CD4-positive, alpha-beta T cell treated with Interleukin-17A for 1 hour (primary cell): ENCODE results near the gene PINLYP.
"Not testable (repeated sequence)": the region's sequence is repeated elsewhere in the genome, so short reads cannot be mapped to it uniquely, and the experiment has no call there.

ENCODE experiments used
- DNase-seq: peaks from one replicate; pipeline ENCODE4 v3.0.0-alpha.2; 2020

Gene PINLYP

DNA sequence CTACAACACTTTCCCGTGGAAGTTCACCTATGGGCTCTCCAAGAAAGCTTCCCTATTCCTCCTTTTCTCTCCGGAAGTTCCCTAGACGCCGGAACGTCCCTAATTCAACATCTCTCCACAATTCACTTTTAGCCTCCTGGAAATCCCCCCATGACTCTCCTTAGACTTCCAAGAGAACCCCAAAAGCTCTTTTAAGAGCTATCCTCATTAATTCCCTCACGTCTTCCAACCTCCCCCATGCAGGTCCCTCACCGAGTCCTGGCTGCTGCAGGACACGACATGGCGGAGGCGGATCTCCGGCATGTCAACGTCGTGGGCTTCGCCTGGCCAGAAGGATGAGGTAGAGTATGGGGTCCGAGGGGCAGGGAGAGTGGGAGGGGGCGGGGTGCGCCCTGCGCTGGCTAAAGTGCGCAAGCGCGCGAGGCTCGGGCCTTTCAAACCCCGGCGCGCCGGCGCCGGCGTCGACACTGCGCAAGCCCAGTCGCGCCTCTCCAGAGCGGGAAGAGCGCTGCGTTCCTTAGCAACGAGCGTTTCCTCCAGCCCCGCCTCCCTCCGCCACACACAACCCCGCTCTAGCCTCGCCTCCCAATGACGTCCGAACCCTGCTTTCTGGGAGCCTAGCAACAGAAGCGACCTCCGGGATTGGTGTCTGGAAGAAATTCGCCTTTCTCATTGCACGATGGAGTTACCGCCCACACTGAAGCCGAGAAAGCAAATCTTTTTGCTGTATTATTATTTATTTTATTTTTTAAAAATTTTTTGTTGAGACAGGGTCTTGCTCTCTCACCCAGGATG lies at the start of gene PINLYP, which contains the start of gene XRCC1:
Gene PINLYP, plus strand, starts transcription at position 646 of the 795 bp plus-strand sequence. CDS start 1,391 bp downstream, outside the sequence.
Gene XRCC1, minus strand, starts transcription at position 372 of the 795 bp plus-strand sequence. Its CDS starts 69 bp downstream, at position 303.
- peak; percentile 99 for DNase-seq

DNA sequence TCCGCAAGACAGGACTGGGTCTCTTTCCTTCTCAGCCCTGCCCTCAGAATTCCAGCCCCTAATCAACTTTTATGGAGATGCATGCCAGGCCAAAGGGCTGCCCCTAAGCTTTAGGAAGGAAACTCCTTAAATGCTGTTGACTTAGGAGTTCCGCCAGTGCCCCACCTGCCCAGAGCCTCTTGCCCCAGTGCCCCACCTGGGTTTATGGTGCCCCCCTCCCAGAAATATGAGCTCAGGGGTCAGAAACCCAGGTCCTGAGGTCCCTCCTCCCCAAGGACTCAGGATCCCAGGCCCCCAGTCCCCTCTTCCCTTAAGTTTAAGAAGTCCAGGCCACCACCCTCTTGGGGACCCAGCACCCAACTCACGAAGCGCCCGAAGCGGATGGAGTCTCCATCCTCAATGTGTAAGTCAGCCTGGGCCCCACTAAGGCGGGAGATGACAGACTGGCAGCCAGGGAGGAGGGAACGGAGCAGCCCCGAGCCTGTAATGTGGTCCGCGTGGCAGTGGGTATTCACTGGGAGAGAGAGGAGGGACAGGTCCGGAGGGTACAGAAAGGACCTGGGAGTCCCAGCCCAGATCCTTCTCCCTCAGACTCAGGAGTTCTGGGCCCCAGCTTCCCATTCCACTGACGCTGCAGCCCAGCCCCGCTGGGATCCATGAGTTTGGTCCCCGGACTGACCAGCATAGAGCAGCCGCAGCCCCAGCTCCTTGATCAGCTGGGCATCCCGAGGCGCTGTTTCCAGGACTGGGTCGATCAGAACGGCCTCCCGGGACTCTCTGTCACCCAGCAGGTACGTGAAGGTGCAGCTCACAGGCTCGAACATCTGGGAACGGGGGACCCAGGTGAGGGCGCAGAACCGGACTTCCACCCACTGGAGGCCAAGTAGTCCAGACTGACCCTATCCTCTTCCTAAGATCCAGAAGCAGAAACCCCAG lies 49.5 kb upstream of the PINLYP start:
- no peak for DNase-seq

GRCh38 chr19:43526884-43527859 lies 48.4 kb upstream of the PINLYP start, which contains the start of gene ETHE1:
TSS of gene ETHE1 (minus strand) at chr19:43527201. CDS start at chr19:43527177, 24 bp downstream.
- peak; percentile 67 for DNase-seq

DNA sequence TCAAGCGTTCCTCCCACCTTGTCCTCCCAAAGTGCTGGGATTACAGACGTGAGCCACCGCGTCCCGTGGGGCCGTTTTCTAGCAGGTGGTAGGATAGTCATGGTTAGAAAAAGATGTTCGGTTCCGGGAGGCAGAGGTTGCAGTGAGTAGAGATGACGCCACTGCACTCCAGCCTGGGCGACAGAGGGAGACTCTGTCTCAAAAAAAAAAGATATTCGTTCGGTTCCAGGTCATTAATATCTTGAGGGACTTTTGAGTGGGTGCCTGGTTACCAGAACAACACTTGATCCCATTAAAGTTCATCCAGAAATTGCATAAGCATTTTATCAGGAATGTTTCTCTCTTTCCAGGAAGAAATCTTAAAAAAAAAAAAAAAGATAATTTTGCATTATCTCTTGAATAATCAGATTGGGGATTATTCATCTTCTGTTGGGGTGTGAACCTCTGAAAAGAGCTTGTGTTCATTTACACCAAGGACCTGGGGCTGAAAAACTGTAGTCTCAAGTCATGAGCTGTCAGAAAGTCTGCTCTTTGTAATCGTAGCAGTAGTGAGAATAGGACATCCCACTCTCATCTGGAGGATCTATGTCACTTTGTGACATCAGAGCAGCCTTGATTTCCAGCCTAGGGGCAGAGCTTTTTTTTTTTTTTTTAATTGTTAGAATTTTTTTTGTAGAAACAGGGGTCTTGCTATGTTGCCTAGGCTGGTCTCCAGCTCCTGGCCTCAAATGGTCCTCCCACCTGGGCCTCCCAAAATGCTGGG lies 47.6 kb upstream of the PINLYP start:
- no peak for DNase-seq

GRCh38 chr19:43532571-43532961 lies 43.0 kb upstream of the PINLYP start:
- DNase-seq: no peak

- DNase-seq: peak; percentile 87
These were observed 42.5 kb upstream of the PINLYP start, which contains the start of gene ZNF575 for GRCh38 chr19:43532962-43533545. TSS of gene ZNF575 (plus strand) at chr19:43533188. CDS start at chr19:43534423, 1,235 bp downstream.

- DNase-seq: peak; percentile 96
These were observed 41.9 kb upstream of the PINLYP start for GRCh38 chr19:43533546-43534304.

DNA sequence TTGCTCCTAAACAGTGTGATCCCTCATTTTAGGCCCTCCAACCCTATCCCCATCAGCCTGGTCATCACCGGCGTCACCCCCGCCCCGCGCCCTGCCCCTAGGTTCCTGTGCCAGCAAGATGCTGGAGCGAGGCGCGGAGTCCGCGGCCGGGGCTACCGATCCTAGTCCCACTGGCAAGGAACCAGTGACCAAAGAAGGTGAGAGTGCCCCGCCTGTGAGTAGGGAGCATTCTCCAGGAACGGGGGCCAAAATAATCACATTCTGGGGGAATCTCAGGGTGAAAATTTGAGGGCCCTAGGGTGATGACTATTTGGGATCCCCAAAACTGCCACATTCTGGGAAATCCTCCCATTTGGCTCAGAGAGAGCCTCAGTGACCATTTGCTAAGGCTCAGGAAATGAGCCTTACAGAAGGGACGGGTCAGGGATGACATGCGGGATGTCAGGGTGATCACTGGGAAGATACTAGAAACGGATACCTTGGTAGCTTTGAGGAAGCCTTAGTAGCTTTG lies 41.2 kb upstream of the PINLYP start:
- no peak for DNase-seq

- peak; percentile 19 for DNase-seq
These were observed 40.5 kb upstream of the PINLYP start for GRCh38 chr19:43534816-43535761.

DNA sequence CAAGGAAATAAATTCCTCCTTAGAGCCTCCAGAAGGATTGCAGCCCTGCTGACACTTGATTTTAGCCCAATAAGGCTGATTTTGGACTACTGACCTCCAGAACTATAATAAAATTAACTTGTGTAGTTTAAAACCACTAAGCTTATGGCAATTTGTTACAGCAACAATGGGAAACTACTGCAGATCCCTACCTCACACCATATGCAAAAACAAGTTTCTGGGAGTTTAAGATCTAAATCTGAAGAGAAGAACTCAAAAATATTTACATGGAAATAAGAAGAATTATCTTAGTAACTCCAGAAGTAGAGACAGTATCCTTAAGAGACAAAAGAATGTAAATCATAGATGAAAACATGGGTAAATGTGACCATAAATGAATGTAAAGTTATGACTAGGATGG lies 36.7 kb upstream of the PINLYP start:
- no peak for DNase-seq

DNA sequence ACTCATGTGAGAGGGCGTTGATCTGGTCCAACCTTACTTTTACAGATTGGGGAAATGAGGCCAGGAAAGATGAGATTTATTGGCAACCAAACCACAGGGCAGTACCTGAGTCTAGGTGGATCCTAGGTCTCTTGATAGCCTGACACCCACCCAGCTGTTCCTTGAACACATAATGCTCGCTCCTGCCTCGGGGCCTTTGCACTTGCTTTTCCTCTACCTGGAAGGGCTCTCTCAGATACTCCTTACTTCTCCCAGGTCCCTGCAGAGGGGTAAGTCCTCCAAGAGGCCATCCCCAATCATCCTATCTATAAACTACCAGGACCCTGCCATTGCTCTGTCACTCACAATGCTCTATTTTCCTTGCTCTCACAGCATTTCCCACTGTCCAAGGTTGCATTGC lies 35.2 kb upstream of the PINLYP start:
- no peak for DNase-seq

DNA sequence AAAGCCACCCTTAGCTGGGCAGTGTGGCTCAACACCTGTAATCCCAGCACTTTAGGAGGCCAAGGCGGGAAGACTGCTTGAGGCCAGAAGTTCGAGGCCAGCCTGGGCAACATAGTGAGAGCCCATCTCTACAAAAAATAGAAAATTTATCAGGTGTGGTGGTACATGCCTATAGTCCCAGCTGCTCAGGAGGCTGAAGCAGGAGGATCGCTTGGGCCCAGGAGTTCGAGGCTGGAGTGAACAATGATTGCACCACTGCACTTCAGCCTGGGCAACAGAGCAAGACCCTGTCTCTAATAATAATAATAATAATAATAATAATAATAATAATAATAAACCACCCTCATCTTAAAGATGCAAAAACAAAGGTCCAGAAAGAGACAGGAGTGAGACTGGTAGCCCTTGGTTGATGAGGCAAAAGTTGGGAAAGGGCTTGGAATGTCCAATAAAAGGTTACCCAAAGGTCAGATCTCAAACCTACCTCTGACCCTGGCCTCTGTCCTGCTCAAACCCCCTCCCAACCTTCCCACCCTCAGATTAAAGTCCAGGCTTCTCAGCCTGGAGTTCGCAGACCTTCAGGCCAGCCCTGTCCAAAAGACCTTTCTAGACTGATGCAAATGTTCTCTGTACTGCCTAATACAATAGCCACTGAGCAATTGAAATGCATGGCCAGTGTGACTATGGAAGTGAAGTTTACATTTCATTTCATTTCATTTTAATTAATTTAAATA lies 33.5 kb upstream of the PINLYP start:
- DNase-seq: no peak

- no peak for DNase-seq
These were observed 31.5 kb upstream of the PINLYP start for GRCh38 chr19:43544077-43544476.

- DNase-seq: no peak
These were observed 30.3 kb upstream of the PINLYP start for GRCh38 chr19:43545276-43545675.

- DNase-seq: no peak
These were observed 29.6 kb upstream of the PINLYP start for GRCh38 chr19:43545981-43546380.

DNA sequence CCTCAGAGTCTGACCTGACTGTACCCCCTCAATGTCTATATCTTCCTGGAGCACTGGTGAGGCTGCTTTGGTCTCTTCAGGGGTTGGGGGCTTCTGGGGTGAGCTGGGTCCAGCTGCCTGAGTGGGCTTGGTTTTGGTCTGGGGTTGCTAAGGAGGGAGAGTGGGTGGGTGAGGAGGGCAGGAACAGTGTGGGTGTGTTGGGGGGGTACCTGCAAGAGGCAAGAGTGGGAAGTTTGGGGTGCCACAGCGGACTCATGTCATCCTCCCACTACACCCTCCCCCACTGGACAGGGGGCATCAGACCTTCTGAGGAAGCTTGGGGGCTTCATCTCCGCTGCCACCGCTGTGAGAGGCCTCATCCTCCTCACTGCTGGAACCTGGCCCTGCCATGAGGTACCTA lies 29.0 kb upstream of the PINLYP start:
- DNase-seq: no peak

DNA sequence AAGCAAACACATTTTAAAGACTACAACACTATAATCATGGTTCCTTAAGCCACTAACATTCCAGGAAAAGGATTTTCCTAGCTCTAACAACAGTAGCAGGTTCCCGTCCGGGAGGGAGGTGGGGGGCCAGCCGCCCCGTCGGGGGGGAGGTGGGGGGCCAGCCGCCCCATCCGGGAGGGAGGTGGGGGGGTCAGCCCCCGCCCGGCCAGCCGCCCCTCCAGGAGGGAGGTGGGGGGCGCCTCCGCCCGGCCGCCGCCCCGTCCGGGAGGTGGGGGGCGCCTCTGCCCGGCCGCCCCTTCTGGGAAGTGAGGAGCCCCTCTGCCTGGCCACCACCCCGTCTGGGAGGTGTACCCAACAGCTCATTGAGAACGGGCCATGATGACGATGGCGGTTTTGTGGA lies 27.7 kb upstream of the PINLYP start:
- not testable (repeated sequence) for DNase-seq

DNA sequence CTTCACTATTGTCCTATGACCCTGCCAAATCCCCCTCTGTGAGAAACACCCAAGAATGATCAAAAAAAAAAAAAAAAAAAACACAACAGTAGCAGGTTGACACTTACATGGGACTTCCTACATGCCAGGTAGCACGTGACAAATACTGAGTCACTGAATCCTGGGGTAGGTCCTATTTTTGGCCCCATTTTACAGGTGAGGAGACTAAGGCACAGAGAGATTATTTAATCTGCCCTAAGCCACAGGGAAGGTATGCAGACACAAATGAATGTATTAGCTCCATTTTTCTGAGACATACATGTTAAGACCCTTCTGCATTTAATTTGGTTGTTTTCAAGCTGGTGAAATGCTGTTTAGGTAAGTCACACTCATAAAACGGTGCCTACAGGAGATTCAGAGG lies 26.9 kb upstream of the PINLYP start:
- DNase-seq: no peak
